NCI-H526 treated with DMSO at 0.1 percent for 48 hours (cell line): ENCODE results near the gene SPP2.
A peak's percentile ranks its signal among the peaks of the same experiment; 100 is the strongest.

ENCODE experiments used
- DNase-seq: peaks from one replicate; lab custom pipeline; 2025; lab: John Stamatoyannopoulos, UW

Gene SPP2

GRCh38 chr2:234038076-234038802, 12.3 kb upstream of the SPP2 start:
- no peak for DNase-seq

GRCh38 chr2:234044157-234044556, 6.3 kb upstream of the SPP2 start:
- DNase-seq = no peak

GRCh38 chr2:234046521-234046920, 4.0 kb upstream of the SPP2 start:
- no peak for DNase-seq

GRCh38 chr2:234047361-234047760, 3.1 kb upstream of the SPP2 start:
- DNase-seq = no peak

- no peak for DNase-seq
Observed at GRCh38 chr2:234048049-234048448, 2.5 kb upstream of the SPP2 start.

- no peak for DNase-seq
Observed at GRCh38 chr2:234051374-234052070, 1.0 kb downstream of the SPP2 start.

GRCh38 chr2:234058881-234059280, 8.4 kb downstream of the SPP2 start:
- DNase-seq = no peak

- no peak for DNase-seq
Observed at GRCh38 chr2:234060236-234060635, 9.7 kb downstream of the SPP2 start.

- DNase-seq = no peak
Observed at GRCh38 chr2:234061624-234062257, 11.2 kb downstream of the SPP2 start.

GRCh38 chr2:234066587-234066986, 16.1 kb downstream of the SPP2 start:
- no peak for DNase-seq

- no peak for DNase-seq
Observed at GRCh38 chr2:234071664-234072063, 21.2 kb downstream of the SPP2 start.

GRCh38 chr2:234072454-234072853, 22.0 kb downstream of the SPP2 start:
- no peak for DNase-seq

GRCh38 chr2:234074751-234075517, 24.4 kb downstream of the SPP2 start:
- DNase-seq = no peak

GRCh38 chr2:234075518-234075915, 25.0 kb downstream of the SPP2 start:
- DNase-seq = no peak

GRCh38 chr2:234075947-234076346, 25.4 kb downstream of the SPP2 start:
- no peak for DNase-seq

- no peak for DNase-seq
Observed at GRCh38 chr2:234076451-234076850, 25.9 kb downstream of the SPP2 start.

- DNase-seq = no peak
Observed at GRCh38 chr2:234078129-234078528, 27.6 kb downstream of the SPP2 start.

GRCh38 chr2:234081970-234082822, 31.7 kb downstream of the SPP2 start:
- DNase-seq = peak; percentile 57

GRCh38 chr2:234083572-234084348, 33.3 kb downstream of the SPP2 start:
- no peak for DNase-seq

GRCh38 chr2:234091432-234091879, 41.0 kb downstream of the SPP2 start:
- no peak for DNase-seq

GRCh38 chr2:234091883-234092282, 41.4 kb downstream of the SPP2 start:
- no peak for DNase-seq
